ENCODE data around the gene ITGAE.

DNA sequence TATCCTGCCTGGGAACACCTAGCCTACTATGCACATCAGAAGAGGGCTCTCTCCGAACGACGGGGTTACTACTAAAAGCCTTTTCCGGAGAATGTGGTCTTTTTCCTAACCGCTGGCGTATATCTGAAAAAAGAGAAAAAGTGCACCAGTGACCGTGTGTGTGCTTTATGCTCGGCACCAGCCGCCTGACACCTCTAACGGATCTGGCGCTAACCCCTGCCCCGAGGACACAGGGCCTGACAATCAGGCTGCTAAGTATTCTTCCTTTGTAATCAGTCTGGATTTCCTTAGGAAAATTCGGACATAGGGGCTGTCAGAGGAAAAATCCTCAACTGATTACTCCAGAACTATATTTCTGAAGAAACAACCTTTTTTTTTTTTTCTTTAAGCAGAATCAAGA is 13.4 kb upstream of the ITGAE start:
- TF ChIP-seq EZH2 (optimal IDR thresholded peaks at IDR 0.05; ENCODE audit: low read depth, low read length) (no peak), EZH2phosphoT487 (IDR thresholded peaks at IDR 0.05; ENCODE audit: low read length) (no peak)
- TF ChIP-seq, protein P1, sequence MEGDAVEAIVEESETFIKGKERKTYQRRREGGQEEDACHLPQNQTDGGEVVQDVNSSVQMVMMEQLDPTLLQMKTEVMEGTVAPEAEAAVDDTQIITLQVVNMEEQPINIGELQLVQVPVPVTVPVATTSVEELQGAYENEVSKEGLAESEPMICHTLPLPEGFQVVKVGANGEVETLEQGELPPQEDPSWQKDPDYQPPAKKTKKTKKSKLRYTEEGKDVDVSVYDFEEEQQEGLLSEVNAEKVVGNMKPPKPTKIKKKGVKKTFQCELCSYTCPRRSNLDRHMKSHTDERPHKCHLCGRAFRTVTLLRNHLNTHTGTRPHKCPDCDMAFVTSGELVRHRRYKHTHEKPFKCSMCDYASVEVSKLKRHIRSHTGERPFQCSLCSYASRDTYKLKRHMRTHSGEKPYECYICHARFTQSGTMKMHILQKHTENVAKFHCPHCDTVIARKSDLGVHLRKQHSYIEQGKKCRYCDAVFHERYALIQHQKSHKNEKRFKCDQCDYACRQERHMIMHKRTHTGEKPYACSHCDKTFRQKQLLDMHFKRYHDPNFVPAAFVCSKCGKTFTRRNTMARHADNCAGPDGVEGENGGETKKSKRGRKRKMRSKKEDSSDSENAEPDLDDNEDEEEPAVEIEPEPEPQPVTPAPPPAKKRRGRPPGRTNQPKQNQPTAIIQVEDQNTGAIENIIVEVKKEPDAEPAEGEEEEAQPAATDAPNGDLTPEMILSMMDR (IDR thresholded peaks at IDR 0.05; ENCODE audit: low read length) = no peak
